ENCODE measurements around the gene NRBF2.

The NRBF2 gene

DNA sequence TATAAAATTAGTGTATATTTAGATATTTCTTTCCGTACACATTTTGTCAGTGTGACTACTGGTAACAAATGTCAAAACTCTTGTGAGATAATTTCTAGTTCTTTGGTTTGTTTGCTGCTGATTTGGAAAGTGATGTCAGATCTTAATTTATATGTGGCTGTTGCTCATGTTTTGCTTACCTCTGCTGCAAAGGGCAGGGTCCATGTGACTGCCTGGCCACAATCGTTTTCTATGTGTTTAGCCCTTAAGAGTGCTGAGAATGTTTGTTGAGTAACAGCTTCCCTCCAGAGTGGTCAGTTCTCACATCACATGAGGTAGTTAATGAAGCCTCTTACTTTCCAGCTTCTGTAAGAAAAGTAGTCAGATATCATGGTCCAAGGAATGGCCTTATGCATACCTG, 4.2 kb downstream of the NRBF2 start:
- Histone ChIP-seq H2BK12ac (ENCODE audit: low read length) (no peak overlapping the region), H3K9ac (ENCODE audit: low read depth, low read length, poor library complexity) (no peak overlapping the region), H3K9me3 (replicated peaks in 1 of 2; ENCODE audit: control insufficient read depth in 2 of 2, insufficient read depth in 1 of 2, low read depth in 1 of 2, low read length in 2 of 2) (peaks cover 0 to 5% of the 10 kb centered on the region in 2 donors), H3K4ac (ENCODE audit: low read length) (no peak overlapping the region), H3K36me3 (replicated peaks in 1 of 2; ENCODE audit: control insufficient read depth in 2 of 2, insufficient read depth in 2 of 2, low read length in 2 of 2) (peaks cover 0 to 7% of the 10 kb centered on the region in 2 donors), H2AK5ac (ENCODE audit: low read depth, low read length) (no peak overlapping the region), H3K4me1 (ENCODE audit: control insufficient read depth in 2 of 2, insufficient read depth in 1 of 2, low read depth in 1 of 2, low read length in 2 of 2) (peaks cover 0 to 7% of the 10 kb centered on the region in 2 donors), H3K14ac (ENCODE audit: low read length) (no peak overlapping the region), H3K23ac (ENCODE audit: low read depth, low read length, poor library complexity) (no peak overlapping the region), H3K79me1 (ENCODE audit: low read depth, low read length) (peaks cover 2% of the 10 kb centered on the region), H2BK120ac (ENCODE audit: low read depth, low read length) (no peak overlapping the region), H3K4me2 (ENCODE audit: insufficient read depth, low read length, poor library complexity, severe bottlenecking) (no peak overlapping the region), H2BK15ac (ENCODE audit: low read length) (no peak overlapping the region), H3K27me3 (ENCODE audit: control insufficient read depth in 3 of 3, insufficient read depth in 3 of 3, low read depth in 1 of 3, low read length in 3 of 3) (no peaks in the 10 kb centered on the region), H3K4me3 (ENCODE audit: low read length in 2 of 2) (no peak overlapping the region), H4K8ac (ENCODE audit: low read depth, low read length) (no peak overlapping the region), H2BK5ac (ENCODE audit: low read length) (no peak overlapping the region), H3K27ac (replicated peaks; ENCODE audit: low read length) (no peak overlapping the region), H4K91ac (ENCODE audit: low read depth, low read length, poor library complexity) (no peak overlapping the region), H2AFZ (ENCODE audit: low read length) (no peak overlapping the region), H3K18ac (ENCODE audit: low read length) (no peak overlapping the region)
- DNase-seq (ENCODE audit: low spot score), result no peak
- WGBS, 2 donors (ENCODE audit: extremely low coverage in 2 of 2, insufficient read length in 2 of 2, insufficient replicate concordance in 1 of 2), result no CpG with 5 or more reads among the region's 2 CpGs

DNA sequence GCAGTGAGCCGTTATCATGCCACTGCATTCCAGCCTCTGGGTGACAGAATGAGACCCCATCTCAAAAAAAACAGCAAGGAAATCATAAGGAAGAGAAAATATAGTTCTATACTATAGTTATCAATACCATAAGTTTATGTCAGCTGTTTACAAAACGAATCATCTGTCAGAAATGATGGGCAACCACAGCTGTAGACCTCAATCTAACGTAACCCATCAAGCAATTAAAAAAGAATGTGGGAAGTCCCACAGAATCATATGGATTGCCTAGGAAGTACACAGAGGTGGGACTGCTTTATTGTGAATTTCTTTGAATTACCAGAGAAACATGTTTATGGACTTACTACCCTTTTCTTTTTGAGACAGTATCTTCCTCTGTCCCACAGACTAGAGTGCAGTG, 6.9 kb downstream of the NRBF2 start:
- no peak for DNase-seq (ENCODE audit: low spot score)
- no CpG with 5 or more reads among the region's 3 CpGs for WGBS, 2 donors (ENCODE audit: extremely low coverage in 2 of 2, insufficient read length in 2 of 2, insufficient replicate concordance in 1 of 2)
- no peak overlapping the region for H2AFZ ChIP-seq (ENCODE audit: low read length)

DNA sequence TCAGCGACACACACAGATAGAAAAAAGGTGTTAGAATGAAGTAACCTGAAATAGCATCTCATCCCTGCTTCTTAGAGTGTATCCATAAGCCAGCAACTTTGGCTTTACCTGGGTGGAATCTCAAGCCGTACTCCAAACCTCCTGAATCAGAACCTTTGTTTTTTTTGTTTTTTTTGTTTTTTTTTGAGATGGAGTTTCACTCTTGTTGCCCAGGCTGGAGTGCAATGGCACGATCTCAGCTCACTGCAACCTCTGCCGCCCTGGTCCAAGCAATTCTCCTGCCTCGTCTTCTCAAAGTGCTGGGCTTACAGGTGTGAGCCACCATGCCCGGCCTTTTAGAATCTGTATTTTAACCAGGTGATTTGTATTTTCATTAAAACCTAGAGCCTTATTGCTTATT, 9.0 kb downstream of the NRBF2 start:
- Histone ChIP-seq H3K14ac (ENCODE audit: low read length) (no peak overlapping the region), H3K18ac (ENCODE audit: low read length) (no peak overlapping the region), H3K9ac (ENCODE audit: low read depth, low read length, poor library complexity) (no peak overlapping the region), H3K27ac (replicated peaks; ENCODE audit: low read length) (no peak overlapping the region), H2BK12ac (ENCODE audit: low read length) (no peak overlapping the region), H2AFZ (ENCODE audit: low read length) (no peak overlapping the region), H2BK15ac (ENCODE audit: low read length) (no peak overlapping the region), H3K4ac (ENCODE audit: low read length) (no peak overlapping the region), H3K23ac (ENCODE audit: low read depth, low read length, poor library complexity) (no peak overlapping the region), H3K4me3 (ENCODE audit: low read length in 2 of 2) (no peak overlapping the region), H3K9me3 (replicated peaks in 1 of 2; ENCODE audit: control insufficient read depth in 2 of 2, insufficient read depth in 1 of 2, low read depth in 1 of 2, low read length in 2 of 2) (no peaks in the 10 kb centered on the region), H2AK5ac (ENCODE audit: low read depth, low read length) (no peak overlapping the region), H3K4me2 (ENCODE audit: insufficient read depth, low read length, poor library complexity, severe bottlenecking) (no peak overlapping the region), H3K27me3 (ENCODE audit: control insufficient read depth in 3 of 3, insufficient read depth in 3 of 3, low read depth in 1 of 3, low read length in 3 of 3) (no peaks in the 10 kb centered on the region), H2BK120ac (ENCODE audit: low read depth, low read length) (no peak overlapping the region), H3K79me1 (ENCODE audit: low read depth, low read length) (peaks cover 2% of the 10 kb centered on the region), H4K8ac (ENCODE audit: low read depth, low read length) (no peak overlapping the region), H4K91ac (ENCODE audit: low read depth, low read length, poor library complexity) (no peak overlapping the region), H3K36me3 (replicated peaks in 1 of 2; ENCODE audit: control insufficient read depth in 2 of 2, insufficient read depth in 2 of 2, low read length in 2 of 2) (peaks cover 0 to 15% of the 10 kb centered on the region in 2 donors), H3K4me1 (ENCODE audit: control insufficient read depth in 2 of 2, insufficient read depth in 1 of 2, low read depth in 1 of 2, low read length in 2 of 2) (no peaks in the 10 kb centered on the region), H2BK5ac (ENCODE audit: low read length) (no peak overlapping the region)
- no peak for DNase-seq (ENCODE audit: low spot score)
- no CpG with 5 or more reads among the region's 6 CpGs for WGBS, 2 donors (ENCODE audit: extremely low coverage in 2 of 2, insufficient read length in 2 of 2, insufficient replicate concordance in 1 of 2)

More for the DNA sequence above, 6.9 kb downstream of the NRBF2 start:
- Histone ChIP-seq H2BK5ac (ENCODE audit: low read length) (no peak overlapping the region), H3K4me3 (ENCODE audit: low read length in 2 of 2) (no peak overlapping the region), H3K27me3 (ENCODE audit: control insufficient read depth in 3 of 3, insufficient read depth in 3 of 3, low read depth in 1 of 3, low read length in 3 of 3) (no peaks in the 10 kb centered on the region), H3K23ac (ENCODE audit: low read depth, low read length, poor library complexity) (no peak overlapping the region), H3K4me2 (ENCODE audit: insufficient read depth, low read length, poor library complexity, severe bottlenecking) (no peak overlapping the region), H3K4ac (ENCODE audit: low read length) (no peak overlapping the region), H3K36me3 (replicated peaks in 1 of 2; ENCODE audit: control insufficient read depth in 2 of 2, insufficient read depth in 2 of 2, low read length in 2 of 2) (peaks cover 0 to 7% of the 10 kb centered on the region in 2 donors), H2BK15ac (ENCODE audit: low read length) (no peak overlapping the region), H4K8ac (ENCODE audit: low read depth, low read length) (no peak overlapping the region), H3K79me1 (ENCODE audit: low read depth, low read length) (peaks cover 2% of the 10 kb centered on the region), H2BK12ac (ENCODE audit: low read length) (no peak overlapping the region), H3K18ac (ENCODE audit: low read length) (no peak overlapping the region), H2AK5ac (ENCODE audit: low read depth, low read length) (no peak overlapping the region), H3K9me3 (replicated peaks in 1 of 2; ENCODE audit: control insufficient read depth in 2 of 2, insufficient read depth in 1 of 2, low read depth in 1 of 2, low read length in 2 of 2) (no peaks in the 10 kb centered on the region), H3K4me1 (ENCODE audit: control insufficient read depth in 2 of 2, insufficient read depth in 1 of 2, low read depth in 1 of 2, low read length in 2 of 2) (no peaks in the 10 kb centered on the region), H2BK120ac (ENCODE audit: low read depth, low read length) (no peak overlapping the region), H3K27ac (replicated peaks; ENCODE audit: low read length) (no peak overlapping the region), H3K14ac (ENCODE audit: low read length) (no peak overlapping the region), H4K91ac (ENCODE audit: low read depth, low read length, poor library complexity) (no peak overlapping the region), H3K9ac (ENCODE audit: low read depth, low read length, poor library complexity) (no peak overlapping the region)

DNA sequence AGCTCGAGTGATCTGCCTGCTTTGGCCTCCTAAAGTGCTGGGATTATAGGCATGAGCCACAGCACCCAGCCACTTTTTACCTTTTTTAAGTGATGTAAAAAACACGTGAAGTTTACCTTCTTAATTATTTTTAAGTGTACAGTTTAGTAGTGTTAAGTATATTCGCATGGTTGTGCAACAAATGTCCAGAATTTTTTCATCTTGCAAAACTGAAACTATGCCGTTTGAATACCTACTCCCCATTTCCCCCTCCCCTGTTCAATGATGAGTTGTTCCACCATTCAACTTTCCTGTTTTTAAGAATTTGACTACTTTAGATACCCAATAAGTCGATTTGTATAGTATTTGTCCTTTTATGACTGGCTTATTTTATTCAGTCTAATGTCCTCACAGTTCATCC, 10.9 kb downstream of the NRBF2 start:
- Histone ChIP-seq H2BK5ac (ENCODE audit: low read length) (no peak overlapping the region), H3K79me1 (ENCODE audit: low read depth, low read length) (peaks cover 1% of the 10 kb centered on the region), H3K9ac (ENCODE audit: low read depth, low read length, poor library complexity) (no peak overlapping the region), H4K91ac (ENCODE audit: low read depth, low read length, poor library complexity) (no peak overlapping the region), H3K14ac (ENCODE audit: low read length) (no peak overlapping the region), H2BK15ac (ENCODE audit: low read length) (no peak overlapping the region), H3K4ac (ENCODE audit: low read length) (no peak overlapping the region), H3K36me3 (replicated peaks in 1 of 2; ENCODE audit: control insufficient read depth in 2 of 2, insufficient read depth in 2 of 2, low read length in 2 of 2) (peaks cover 0 to 21% of the 10 kb centered on the region in 2 donors), H3K4me2 (ENCODE audit: insufficient read depth, low read length, poor library complexity, severe bottlenecking) (no peak overlapping the region), H3K18ac (ENCODE audit: low read length) (no peak overlapping the region), H2BK120ac (ENCODE audit: low read depth, low read length) (no peak overlapping the region), H3K23ac (ENCODE audit: low read depth, low read length, poor library complexity) (no peak overlapping the region), H3K9me3 (replicated peaks in 1 of 2; ENCODE audit: control insufficient read depth in 2 of 2, insufficient read depth in 1 of 2, low read depth in 1 of 2, low read length in 2 of 2) (no peaks in the 10 kb centered on the region), H3K4me1 (ENCODE audit: control insufficient read depth in 2 of 2, insufficient read depth in 1 of 2, low read depth in 1 of 2, low read length in 2 of 2) (no peaks in the 10 kb centered on the region), H2AK5ac (ENCODE audit: low read depth, low read length) (no peak overlapping the region), H2AFZ (ENCODE audit: low read length) (no peak overlapping the region), H3K4me3 (ENCODE audit: low read length in 2 of 2) (no peak overlapping the region), H4K8ac (ENCODE audit: low read depth, low read length) (no peak overlapping the region), H3K27me3 (ENCODE audit: control insufficient read depth in 3 of 3, insufficient read depth in 3 of 3, low read depth in 1 of 3, low read length in 3 of 3) (no peaks in the 10 kb centered on the region), H3K27ac (replicated peaks; ENCODE audit: low read length) (no peak overlapping the region), H2BK12ac (ENCODE audit: low read length) (no peak overlapping the region)
- DNase-seq (ENCODE audit: low spot score), result no peak
- no CpG with 5 or more reads among the region's 5 CpGs for WGBS, 2 donors (ENCODE audit: extremely low coverage in 2 of 2, insufficient read length in 2 of 2, insufficient replicate concordance in 1 of 2)

Data from neuronal stem cell (in vitro differentiated cells).